Inflammatory macrophage (primary cell): ENCODE data around the gene NELL1.

Experiments used
- DNase-seq, 2 donors: peaks; one replicate each; pipeline ENCODE4 v3.0.0-alpha.2; 2020 to 2022

The NELL1 gene

DNA sequence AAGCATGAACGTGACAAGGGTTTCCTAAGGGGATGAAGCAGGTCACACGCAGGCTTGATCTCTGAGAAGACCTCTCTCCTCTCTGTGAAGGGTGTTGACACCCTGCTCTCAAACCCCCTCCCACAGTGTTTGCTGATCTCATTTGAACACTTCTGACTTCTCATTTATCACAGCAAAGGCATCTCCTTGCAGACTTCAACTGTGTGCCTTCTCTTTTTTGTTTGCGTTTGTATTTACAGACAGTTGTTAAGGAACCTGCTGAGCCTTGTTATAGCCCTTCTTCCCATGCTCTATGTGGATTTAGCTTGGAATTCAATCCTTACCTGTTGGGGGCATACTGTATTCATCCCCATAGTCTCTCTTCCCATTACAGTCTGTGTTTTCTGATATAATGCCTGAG lies 206.5 kb downstream of the NELL1 start:
- DNase-seq = no peak

DNA sequence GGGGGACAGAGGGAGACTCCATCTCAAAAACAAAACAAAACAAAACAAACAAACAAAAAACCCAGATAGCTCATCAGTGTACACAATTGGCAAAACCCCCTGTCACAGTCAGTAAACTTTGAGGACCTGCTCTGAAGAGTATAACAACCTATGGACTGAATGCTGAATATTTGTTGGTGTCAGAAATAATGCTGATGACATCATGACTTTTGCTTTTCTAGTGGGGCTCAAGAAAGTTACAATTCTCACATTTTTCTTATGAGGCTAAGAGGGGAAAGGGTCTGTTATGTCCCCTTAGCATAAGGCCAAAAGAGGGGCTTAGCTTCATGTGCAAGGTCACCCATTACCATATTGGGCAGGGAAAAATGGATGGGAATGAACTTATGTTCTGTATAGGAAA lies 207.4 kb downstream of the NELL1 start:
- DNase-seq = no peak

DNA sequence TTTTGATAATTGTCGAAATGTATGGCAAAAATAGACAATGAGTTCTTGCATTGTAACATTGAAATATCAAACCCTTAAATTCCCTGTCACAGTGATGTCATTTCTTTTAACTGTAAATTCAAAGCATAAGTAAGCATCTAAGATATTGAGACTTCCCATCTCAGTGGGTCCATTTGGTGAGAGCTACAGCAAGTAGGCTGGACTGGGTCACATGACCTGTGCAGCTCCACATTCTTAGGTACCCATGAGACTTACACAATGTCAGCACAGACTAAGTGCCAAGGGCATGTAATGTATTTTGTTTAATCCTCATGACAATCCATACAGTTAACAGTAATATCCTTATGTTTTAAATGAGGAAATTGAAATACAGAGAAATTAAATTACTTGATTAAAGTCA lies 210.7 kb downstream of the NELL1 start:
- no peak for DNase-seq

DNA sequence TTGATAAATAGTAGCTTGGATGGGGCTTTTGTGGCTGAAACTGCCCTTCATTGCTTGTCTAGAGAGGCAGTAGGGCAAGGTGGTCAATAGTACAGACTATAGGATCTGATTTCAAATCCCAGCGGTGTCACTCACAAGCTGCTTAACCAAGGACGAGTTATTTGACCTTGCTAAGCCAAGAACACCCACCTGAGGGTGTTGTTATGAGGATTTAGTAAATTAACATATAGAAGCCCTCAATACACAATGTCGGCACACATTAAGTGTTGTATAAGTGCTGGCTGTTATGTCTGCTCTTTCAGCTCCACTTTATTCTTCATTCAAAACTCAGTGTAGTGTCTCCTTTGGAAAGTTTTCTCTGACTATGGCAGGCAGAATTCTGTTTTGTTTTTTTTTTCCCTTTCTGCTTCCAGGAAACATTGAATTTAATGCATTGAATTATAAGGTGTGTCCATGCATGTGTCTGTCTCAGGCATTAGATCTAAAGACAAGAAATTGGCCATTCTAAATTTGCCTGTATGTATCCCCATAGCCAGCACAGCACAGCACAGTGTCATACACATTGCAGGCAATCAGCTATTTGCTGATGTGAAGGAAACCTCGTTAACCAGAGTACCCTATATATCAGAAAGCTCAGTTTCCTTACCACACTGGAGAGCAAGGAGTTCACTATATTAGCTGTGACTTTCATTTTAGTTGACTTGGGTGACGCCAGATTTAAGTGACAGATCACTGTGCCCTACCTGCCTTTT lies 212.1 kb downstream of the NELL1 start:
- no peak for DNase-seq

DNA sequence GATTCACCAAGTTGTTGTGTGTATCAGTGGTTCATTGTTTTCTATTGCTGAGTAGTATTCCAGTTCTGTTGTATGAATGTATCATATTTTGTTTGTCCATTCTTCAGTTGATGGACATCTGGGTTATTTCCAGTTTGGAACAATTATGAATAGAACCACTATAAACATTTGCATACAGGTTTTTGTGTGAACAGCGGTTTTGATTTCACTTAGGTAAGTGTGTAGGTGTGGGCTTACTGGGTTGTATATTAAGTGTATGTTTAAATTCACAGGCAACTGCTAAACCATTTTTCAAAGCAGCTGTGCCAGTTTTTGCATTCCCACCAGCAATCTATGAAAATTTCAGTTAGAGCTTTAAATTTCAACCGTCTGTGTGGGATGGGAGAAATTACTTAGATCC lies 217.8 kb downstream of the NELL1 start:
- DNase-seq = no peak

DNA sequence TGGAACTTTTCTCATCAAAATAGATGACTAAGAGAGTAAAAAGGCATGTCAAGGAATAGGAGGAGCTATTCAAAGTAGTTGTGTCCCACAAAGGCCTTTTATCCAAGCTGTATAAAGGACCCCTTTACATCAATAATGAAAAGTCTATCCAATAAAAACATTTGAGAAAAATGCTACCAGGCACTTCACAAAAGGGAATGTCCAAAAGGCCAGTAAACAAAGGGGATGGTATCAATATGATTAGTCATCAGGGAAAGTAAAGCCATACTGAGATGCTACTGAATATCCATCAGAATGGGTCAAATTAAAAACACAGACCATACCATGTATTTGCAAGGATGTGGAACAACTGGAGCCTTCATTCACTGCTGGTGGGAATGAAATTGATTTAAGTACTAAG lies 224.9 kb downstream of the NELL1 start:
- no peak for DNase-seq

DNA sequence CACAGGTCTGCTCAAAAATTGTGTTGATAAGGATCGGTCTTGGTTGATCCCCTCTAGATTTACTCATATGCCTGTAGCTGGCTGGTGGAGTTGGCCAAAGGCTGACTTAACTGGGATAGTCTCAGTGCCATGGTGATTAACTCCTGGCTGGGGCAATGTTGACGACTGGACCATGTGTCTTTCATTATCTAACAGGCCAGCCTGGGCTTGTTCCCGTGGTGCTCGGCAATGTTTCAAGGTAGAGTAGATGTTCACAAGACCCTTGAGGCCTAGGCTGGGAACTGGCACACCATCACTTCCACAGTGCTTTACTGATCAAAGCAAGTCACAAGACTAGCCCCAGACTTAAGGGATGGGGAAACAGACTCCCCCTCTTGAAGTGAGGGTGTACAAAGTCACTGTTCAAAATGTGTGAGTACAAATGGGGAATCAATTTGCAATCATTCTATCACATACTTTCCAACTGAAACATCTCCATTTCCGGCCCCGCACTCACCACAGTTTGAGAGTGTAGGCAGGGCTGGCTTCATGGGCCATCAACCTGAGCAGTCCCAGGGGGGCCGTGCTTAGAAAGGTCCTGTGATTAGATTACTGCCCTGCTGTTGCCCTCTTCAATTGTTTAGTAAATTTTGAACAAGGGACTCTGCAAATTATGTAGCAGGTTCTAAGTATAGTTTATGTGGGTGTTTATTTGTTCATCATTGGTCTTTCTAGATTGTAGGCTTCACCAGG lies 240.8 kb downstream of the NELL1 start:
- DNase-seq = no peak

DNA sequence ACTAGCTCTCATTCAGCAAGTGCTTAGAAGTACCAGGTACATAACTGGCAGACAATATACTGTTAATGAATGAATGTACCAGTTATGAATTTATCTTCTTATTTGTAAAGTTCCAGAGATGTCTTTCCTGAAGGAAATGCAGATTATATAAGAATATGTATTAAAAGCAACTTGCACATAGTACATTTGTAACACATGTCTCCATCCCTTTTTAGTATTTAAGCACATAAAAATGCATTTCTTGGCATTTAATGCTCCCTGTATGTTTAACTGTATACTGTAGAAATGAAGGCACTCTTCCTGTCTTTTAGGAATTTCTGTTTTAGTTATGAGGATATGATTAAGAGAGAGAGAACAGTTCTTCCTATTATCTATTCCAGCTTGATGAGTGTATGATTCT lies 241.3 kb downstream of the NELL1 start:
- DNase-seq = no peak

DNA sequence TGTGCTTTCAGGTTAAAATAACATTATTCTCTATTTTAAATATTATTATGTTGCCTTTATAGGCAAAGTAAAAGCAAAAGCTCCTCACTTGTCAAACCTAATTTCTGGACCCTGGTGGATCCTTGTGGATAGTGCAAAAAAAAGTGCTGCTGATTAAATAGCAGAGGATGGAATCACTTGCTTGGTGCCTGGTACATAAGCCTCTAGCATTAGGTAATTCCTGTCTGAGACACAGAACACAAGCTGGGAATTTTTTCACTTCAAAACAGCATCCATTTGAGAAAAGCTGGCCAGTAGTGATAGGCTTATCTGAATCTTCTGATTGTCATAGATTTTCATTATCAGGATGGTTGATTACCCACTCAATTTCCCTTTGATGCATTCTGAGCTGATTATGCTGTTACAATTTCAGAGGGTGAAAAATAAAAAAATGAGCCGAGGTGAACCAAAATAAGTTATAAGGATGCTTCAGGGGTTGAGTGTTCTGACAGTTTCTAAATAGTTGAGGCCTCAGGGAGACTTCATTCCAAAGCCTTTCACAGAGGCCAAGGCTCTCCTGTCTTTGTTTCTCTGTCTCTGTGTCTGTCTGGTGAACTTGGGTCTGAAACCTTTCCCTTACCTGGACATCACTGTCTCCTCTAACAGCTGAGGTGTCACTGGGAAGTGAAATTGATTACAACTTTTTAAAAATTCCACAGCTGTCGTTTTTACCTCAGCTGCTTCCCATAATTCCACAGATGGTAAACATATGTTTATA lies 242.9 kb downstream of the NELL1 start:
- no peak for DNase-seq

DNA sequence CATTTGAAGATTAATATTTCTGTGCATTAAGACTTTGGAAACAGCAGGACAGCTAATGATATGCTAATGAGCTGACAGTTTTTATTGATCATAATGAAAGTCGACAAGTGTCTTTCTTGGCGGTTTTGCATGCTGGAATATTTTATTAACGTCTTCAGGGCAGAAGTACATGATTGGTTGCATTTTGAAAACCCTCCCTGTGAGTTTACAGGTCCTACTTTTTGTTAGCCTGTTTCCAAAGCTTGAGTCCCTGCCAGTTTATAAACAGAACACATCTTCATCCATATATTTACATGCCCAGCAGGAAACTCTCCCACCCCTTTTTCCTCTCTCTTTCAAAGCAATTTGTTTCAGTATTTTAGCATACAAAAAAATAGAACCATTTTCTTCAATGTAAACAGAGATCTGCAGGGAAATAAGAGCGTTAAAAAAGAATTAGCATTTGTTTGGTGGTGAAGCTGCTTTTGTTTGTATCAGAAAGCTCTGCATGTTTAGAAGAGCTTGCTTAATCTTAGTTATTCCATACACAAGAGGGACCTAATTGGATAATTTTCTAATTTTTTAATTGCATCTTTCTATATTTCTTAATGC lies 243.6 kb downstream of the NELL1 start:
- DNase-seq = no peak

DNA sequence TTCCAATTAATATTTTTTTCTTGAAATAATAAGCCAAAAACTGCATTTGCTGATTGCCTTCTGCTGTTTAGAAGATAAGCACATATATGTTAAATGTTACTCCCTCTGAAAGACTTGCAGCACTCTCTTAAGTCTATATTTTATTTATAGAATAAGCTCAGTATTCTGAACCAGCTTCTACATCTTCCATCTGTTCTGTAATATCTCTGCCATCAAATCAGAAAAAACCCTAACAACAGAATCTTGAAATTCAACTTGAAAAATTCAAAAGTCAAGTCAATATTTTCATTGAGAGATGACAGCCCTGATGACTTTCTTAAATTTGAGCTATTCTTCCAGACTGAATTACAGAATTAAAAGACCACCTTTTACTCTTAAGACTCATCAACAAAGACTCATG lies 247.9 kb downstream of the NELL1 start:
- no peak for DNase-seq

DNA sequence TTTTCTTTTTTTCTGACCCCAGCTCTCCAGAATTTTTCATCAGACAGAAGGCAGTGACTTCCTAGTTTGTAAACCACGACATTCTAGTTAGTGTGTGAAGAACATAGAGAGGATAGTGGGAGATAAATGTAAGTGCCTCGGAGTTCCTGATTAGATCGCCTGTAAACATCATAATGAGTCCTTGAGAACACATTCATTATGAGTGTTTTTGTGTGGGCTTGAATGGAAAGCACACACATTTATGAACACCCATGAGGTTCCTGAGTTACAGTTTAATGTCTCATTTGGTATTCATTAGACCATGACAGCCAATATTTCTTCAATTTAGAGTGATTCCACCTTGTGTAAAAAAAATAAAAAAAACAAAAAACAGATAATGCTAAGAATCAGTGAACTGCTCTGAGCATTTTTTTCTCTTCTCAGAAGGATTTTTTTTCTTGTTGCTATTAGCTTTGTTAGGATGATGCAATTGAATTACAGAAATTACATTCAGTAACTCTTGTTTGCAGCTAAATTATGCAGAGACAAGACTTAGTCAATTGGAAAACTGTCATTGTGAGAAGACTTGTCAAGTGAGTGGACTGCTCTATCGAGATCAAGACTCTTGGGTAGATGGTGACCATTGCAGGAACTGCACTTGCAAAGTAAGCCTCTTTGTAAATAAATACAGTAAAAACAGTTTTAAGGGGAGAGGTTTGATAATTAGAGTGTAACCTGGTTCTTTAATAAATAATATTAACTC lies 257.6 kb downstream of the NELL1 start:
- DNase-seq = no peak

DNA sequence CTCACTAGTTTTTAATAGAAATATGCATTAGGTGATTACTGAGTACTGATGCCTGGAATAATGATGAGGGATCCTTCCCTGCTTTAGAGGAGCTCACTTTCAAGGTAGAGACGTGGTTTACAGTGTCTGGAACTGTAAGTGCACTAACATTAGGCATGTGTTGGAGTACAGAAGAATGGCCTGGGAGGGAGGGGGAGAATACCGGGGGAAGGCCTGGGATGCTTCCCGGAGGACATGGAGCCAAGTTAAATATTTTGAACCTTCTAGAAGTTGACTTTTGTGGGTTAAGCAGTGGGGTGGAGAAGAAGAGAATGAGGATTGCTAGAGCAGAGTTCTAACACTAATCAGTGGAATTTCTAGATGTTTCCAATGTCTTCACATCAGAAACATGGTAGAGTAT lies 261.6 kb downstream of the NELL1 start:
- no peak for DNase-seq

DNA sequence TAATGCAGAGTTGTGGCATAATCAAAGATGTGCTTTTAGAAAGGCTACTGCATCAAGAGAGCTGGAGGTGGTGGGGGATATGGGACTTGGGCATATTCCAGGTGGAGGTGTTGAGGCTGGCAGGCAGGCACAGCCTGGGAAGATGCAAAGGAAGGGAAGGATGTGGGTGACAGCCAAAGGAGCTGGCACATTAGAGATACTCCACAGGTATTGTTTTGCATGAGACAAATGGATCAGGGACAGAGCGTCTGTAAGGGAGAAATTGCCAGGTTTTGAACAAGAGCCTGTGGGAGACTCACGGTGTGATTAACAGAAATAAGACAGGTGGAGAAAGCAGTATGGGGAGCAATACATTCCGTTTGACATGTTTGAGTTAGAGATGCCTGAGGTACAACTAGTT lies 263.7 kb downstream of the NELL1 start:
- DNase-seq = no peak

DNA sequence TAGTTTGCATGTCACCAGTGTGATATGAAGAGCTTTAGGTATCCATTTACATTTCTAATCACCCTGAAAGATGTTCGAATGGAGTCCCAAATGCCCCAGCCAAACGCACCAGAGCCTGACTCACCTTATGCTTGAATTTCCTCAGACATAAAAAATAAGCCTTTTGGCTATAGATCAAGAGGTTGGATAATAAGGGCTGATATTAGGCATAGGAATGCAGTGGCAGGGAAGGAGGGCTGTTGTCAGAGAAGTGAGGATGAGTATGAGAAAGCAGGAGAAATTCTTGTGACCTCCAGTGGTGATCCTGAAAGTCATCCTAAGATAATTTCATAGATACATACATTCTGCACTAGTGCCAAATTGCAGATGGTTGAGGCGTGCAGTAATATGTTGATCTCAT lies 264.6 kb downstream of the NELL1 start:
- DNase-seq = no peak

DNA sequence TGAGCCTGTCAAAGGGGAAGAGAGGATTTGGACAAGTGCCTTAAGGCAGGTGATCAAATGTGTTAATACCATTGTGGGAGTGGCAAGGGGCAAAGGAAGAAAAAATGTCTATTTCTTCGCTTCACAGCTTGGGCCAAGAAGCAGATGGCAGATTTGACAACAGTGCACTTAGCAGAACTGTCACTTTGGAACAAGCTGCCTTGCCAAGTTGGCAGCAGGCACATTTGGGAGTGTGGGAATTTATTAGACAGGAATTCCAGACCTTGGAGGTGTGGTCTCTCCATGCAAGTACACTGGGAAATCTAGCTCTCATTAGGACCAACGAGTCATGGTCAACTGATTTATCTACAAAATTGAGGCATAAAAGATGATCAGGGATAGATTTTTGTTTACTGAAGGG lies 265.1 kb downstream of the NELL1 start:
- no peak for DNase-seq

DNA sequence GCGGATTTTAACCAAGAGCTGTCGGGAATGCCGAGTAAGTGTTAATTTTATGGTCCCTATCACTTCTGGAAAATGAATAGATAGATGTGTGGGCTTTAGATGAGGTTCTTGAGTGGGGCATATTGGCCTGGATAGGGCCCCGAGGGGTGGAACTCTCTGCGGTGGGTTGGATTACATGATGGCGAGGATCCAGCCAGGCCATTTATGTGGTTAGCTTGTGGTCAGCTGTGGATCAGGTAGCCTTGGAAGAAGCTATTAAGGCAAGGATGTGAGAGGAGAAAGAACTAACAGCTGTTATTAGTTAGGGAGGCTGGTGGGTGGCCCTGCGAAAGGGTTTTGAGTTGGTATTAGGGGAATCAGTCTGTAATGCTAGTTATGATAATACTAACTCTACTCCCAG lies 268.4 kb downstream of the NELL1 start:
- no peak for DNase-seq

DNA sequence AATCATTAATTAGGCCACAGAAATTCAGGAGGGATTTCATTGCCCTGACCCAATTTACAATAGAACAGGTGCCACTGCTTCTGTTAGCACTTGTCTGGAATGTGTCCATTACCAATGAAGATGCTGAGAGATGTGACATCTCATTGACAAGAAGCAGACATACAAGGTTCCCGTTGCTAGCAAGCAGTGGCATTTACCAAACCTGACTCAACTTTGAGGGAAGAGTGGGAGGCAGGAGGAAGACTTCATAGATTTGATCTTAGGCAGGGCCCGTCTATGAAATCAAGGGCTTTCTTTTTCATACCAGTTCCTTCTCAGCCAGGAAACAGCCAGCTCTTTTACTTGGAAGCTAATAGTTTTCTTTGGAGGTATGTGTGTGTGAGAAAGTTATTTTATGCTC lies 280.2 kb downstream of the NELL1 start:
- no peak for DNase-seq

DNA sequence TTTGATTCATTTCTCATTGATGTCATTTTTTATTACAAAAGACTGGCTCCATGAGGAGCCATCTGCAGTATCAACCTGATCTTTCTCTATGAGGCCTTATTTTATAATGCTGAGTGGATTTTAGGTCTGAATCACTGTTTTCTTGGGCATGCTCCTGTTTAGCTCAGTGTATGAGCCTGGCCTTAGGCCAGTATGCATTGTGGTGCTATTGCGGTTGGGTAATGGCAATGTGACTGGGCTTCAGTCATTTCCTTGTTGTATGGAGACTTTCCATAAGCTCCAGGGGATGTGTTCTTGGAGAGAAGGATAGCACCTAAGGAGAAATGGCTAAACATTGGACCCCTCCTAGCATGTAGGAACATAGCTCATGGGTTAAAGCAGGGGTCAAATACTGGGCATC lies 293.2 kb downstream of the NELL1 start:
- DNase-seq = no peak

DNA sequence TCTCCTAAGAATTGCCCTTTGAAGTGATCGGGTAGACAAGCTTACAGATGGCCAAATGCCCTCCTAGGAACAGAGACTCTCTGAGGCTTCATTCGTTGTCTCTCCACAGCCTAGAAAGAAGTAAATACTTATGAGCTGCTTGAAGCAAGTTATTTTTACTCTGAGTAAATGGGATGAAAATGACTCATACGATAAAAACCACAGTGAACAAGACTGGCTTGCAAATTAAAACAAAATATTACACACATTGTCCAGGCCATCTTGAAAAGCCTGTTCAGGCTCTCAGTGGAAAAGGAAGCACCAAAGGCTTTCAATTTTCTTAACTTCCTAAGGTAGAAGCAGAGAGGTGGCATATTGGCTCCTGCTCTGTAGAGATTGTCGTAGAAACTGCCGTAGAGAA lies 294.2 kb downstream of the NELL1 start:
- DNase-seq = no peak

DNA sequence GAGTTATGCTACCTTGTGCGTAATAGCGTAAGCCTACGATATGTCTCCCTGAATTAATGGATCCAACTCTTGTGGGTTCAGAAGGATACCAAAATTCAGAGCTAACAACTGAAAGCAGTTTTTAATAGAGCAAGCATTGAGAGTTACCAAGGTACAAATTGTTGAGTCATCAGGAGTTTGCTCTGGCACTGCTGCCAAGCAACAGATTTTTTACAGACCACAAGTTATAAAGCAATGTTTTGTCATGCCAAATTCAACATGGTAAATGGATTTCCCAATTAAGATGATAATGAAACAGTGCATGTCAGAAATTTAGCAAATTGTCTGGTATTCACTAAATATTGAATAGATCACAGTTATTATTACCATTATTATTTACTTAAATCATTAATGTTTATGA lies 295.6 kb downstream of the NELL1 start:
- DNase-seq = no peak

DNA sequence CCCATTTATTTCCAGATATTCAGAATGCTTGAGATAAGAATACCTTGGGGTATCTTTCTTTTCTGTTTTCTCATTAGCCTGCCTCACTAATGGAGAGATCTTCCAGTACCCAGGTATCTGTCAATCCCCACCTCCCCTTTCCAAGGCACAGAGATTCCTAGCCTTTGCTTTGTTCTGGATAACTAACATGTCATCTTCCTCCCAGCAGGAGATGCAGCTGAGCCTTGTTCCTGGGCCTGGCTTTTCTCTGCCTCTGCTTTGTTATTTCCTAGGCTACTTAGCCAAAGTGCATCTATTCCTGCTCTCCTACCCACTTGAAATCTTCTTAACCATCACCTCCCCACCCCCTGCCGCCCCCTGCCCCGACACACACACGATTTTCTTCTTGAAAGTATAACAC lies 297.1 kb downstream of the NELL1 start:
- DNase-seq = no peak
